Fibroblast of upper back skin (primary cell): ENCODE results near the gene ZBTB47.
A peak's percentile ranks its signal among the peaks of the same experiment; 100 is the strongest.

Experiments used
- DNase-seq: peaks from one replicate; pipeline ENCODE4 v3.0.0-alpha.2; 2013

The ZBTB47 gene

DNA sequence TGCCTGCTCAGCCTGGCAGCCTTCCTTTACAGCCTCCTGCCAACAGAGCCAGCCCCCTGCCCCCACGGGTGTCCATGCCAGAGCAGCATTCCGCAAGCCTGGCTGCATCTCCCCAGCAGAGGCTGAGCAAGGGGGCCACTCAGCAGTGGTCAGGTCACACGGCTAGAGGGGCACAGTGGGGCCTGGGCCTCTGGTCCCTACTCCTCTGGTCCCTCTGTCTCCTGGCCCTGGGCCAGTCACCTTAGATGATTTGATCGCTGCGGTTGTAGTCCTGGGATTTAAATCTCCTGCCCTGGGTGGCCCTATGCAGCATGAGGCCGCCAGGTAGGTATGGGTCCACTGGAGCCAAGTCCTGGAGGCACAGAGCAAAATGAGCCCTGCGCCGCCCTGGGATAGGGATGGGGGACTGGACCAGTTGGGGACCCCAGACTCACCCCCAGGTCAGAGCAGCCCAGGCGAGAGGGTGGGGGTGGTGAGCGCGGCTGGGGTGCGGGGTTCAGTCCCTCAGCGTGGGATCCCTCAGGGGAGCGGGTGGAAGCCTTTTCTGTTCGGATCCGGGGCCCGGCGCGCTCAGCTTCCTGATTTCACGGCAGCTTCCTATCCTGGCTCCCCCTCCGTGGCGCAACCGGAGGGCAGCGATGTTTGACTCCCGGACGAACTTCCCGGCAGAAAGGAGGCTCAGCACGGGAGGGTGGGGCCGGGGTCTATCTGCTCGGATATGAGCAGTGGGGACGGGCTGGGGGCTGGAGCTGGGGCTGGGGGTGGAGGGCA is at the start of gene ZBTB47:
TSS of gene ZBTB47 (plus strand) at position 138 of the 771 bp plus-strand sequence. CDS start 4,659 bp downstream, outside the sequence.
- peak; percentile 14 for DNase-seq

- DNase-seq: no peak
Observed at GRCh38 chr3:42605546-42606173, 47.8 kb upstream of the ZBTB47 start.

GRCh38 chr3:42608581-42608980 is 44.9 kb upstream of the ZBTB47 start:
- DNase-seq: peak; percentile 43

- DNase-seq: no peak
Observed at GRCh38 chr3:42610976-42611375, 42.5 kb upstream of the ZBTB47 start.

DNA sequence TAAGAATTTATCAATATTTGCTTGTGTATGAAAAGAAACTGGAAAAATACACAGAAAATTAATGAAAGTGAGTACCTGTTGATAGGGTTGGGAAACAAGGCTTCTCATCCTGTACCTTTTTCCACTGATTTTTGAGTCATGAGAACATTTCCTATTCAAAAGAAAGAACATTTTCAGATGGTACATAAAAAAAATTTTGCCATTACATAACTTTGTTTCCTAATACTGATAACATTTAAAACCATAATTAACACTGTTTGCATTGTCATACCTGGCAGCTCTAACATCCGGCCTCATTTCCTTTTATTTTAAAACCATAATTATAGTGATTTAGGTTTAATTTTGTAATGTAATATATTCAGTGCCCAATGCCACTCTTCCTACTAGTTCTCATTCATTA is 41.3 kb upstream of the ZBTB47 start:
- no peak for DNase-seq

GRCh38 chr3:42612928-42613327 is 40.6 kb upstream of the ZBTB47 start:
- no peak for DNase-seq

DNA sequence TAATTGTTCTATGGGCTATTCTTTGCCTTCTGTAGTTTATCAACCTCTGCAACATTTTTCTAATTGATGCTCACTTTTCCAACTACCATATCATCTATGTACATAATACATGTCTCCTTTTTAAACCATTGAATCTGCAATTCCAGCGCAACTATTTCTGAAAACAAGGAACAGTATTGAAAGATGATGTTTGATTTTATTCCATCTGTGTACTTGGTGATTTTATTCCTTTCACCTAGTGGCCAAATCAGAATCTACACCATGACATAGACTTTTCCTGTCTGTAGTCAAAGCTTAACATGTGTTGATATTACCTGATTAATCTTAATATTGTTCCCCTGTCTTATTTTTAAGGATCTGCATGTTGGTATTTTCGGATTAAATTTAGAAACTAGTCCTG is 40.0 kb upstream of the ZBTB47 start:
- no peak for DNase-seq

GRCh38 chr3:42631620-42632019 is 21.9 kb upstream of the ZBTB47 start:
- no peak for DNase-seq

DNA sequence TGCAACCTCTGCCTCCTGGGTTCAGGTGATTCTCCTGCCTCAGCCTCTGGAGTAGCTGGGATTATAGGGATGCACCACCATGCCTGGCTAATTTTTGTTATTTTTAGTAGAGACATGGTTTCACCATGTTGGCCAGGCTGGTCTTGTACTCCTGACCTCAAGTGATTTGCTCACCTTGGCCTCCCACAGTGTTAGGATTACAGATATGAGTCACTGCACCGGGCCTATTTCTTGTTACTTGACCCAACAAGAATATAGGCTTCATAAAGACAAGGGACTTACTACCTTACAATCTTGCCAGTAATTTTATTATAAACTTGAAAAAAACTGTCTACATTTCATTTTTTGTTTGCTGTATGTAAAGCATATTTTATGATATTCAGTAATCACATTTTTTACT is 21.4 kb upstream of the ZBTB47 start:
- DNase-seq: no peak

DNA sequence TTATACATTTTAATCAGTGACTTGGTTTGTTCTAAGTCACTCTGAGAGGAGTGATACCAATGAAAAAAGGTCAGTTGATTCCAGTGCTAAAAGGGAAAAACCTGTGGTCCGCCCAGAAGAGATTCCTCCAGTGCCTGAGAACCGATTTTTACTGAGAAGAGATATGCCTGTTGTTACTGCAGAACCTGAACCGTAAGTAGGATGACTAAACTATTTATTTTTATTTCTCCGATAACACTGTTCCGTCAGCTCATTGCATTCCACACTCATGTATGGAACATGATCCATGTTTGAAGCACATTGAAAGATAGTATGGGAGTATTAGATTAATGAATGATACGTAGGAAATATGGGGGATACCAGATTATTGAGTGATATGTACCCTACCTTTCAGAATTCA is 20.0 kb upstream of the ZBTB47 start:
- no peak for DNase-seq

DNA sequence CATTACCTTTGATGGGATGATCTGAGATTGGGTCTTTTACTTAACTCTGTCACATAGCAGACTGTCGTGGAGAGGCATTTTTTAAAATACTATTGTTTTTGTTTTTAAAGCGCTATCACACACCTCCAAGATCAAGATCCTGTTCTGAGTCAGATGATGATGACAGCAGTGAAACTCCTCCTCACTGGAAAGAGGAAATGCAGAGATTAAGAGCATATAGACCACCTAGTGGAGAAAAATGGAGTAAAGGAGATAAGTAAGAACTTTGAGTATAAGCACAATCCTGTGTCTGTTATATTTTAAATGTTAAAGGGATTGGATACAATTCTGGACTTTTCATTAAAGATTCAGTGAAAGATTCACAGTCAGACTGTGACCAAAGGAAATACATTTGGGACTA is 18.4 kb upstream of the ZBTB47 start:
- DNase-seq: peak; percentile 21

DNA sequence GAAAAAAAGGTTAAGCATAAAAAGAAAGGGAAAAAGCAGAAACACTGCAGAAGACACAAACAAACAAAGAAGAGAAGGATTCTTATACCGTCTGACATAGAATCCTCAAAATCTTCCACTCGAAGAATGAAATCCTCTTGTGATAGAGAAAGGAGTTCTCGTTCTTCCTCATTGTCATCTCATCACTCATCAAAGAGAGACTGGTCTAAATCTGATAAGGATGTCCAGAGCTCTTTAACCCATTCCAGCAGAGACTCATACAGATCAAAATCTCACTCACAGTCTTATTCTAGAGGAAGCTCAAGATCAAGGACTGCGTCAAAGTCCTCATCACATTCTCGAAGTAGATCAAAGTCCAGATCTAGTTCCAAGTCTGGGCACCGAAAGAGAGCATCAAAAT is 16.5 kb upstream of the ZBTB47 start:
- DNase-seq: no peak

GRCh38 chr3:42638339-42638842 is 15.1 kb upstream of the ZBTB47 start:
- no peak for DNase-seq

- no peak for DNase-seq
Observed at GRCh38 chr3:42639192-42639591, 14.3 kb upstream of the ZBTB47 start.

DNA sequence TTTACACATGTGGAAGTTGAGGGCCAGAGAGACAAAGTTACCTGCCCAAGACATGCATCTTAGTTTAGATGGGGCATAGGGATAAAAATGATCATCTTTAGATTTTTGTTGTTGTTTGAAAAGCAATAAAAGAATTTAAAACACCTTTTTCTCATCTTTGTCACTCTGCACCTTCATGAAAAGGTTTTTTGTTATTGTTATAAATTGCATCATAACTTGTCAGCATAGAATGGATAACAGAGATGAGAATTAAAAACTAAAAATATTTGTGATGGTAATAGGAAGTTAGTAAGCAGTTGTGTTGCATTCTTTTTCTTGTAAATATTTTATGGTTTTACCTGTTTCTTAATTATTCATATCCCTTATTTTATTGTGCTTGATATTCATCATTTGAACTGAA is 13.4 kb upstream of the ZBTB47 start:
- DNase-seq: no peak

- DNase-seq: no peak
Observed at GRCh38 chr3:42640771-42641370, 12.6 kb upstream of the ZBTB47 start.

GRCh38 chr3:42647821-42648459 is 5.6 kb upstream of the ZBTB47 start:
- DNase-seq: no peak

GRCh38 chr3:42649006-42649405 is 4.5 kb upstream of the ZBTB47 start:
- DNase-seq: no peak

GRCh38 chr3:42649783-42650182 is 3.7 kb upstream of the ZBTB47 start:
- no peak for DNase-seq

GRCh38 chr3:42651248-42652091 is 2.0 kb upstream of the ZBTB47 start:
- peak; percentile 68 for DNase-seq

- no peak for DNase-seq
Observed at GRCh38 chr3:42652251-42652610, 1.3 kb upstream of the ZBTB47 start.

GRCh38 chr3:42652611-42653302 is 740 bp upstream of the ZBTB47 start:
- DNase-seq: peak; percentile 72
